Neuronal stem cell (in vitro differentiated cells): Measurements from ENCODE around the gene KHDC3L.

ENCODE experiments used
- DNase-seq: peaks from one replicate; pipeline ENCODE4 v3.0.0-alpha.2; 2013; ENCODE audit warnings: low spot score
- H2AFZ ChIP-seq: one replicate; pipeline ENCODE4 v1.6.1; 2013; ENCODE audit warnings: mild to moderate bottlenecking, low read length, inconsistent platforms
- H2AK5ac ChIP-seq: 2 replicates; pipeline ENCODE4 v1.6.1; 2013; ENCODE audit warnings: low read depth, mild to moderate bottlenecking, inconsistent platforms, low read length, moderate library complexity, mixed read lengths
- H2BK120ac ChIP-seq: 2 replicates; pipeline ENCODE4 v1.6.1; 2013; ENCODE audit warnings: low read depth, mild to moderate bottlenecking, inconsistent platforms, low read length, moderate library complexity, mixed read lengths
- H2BK12ac ChIP-seq: one replicate; pipeline ENCODE4 v1.6.1; 2013; ENCODE audit warnings: low read length, inconsistent platforms
- H2BK15ac ChIP-seq: 2 replicates; pipeline ENCODE4 v1.6.1; 2013; ENCODE audit warnings: mild to moderate bottlenecking, low read length, inconsistent platforms, mixed read lengths
- H2BK5ac ChIP-seq: one replicate; pipeline ENCODE4 v1.6.1; 2013; ENCODE audit warnings: inconsistent platforms, mild to moderate bottlenecking, low read length, moderate library complexity
- H3K14ac ChIP-seq: one replicate; pipeline ENCODE4 v1.6.1; 2013; ENCODE audit warnings: low read length, inconsistent platforms
- H3K18ac ChIP-seq: 2 replicates; pipeline ENCODE4 v1.6.1; 2013; ENCODE audit warnings: low read length, inconsistent platforms
- H3K23ac ChIP-seq: 2 replicates; pipeline ENCODE4 v1.6.1; 2013; ENCODE audit warnings: low read depth, mild to moderate bottlenecking, mixed read lengths, low read length, inconsistent platforms; ENCODE audit not compliant: poor library complexity
- H3K27ac ChIP-seq: replicated peaks from 3 replicates; pipeline ENCODE4 v1.5.1; 2013; ENCODE audit warnings: low read length, inconsistent platforms
- H3K27me3 ChIP-seq, 3 experiments: 2 replicates each; pipeline ENCODE4 v1.6.1; 2013; ENCODE audit warnings: low read length in 3 of 3, mild to moderate bottlenecking in 2 of 3, inconsistent platforms in 1 of 3, low read depth in 1 of 3, mixed read lengths in 1 of 3, moderate library complexity in 1 of 3; ENCODE audit not compliant: control insufficient read depth in 3 of 3, insufficient read depth in 3 of 3
- H3K36me3 ChIP-seq, 2 donors: replicated peaks in 1 of 2; 2 replicates each; pipeline ENCODE4 v1.6.1; 2013; ENCODE audit warnings: low read length in 2 of 2; ENCODE audit not compliant: control insufficient read depth in 2 of 2, insufficient read depth in 2 of 2
- H3K4ac ChIP-seq: 2 replicates; pipeline ENCODE4 v1.6.1; 2013; ENCODE audit warnings: inconsistent platforms, mild to moderate bottlenecking, low read length, moderate library complexity
- H3K4me1 ChIP-seq, 2 donors: 1 replicate in 1 of 2; 2 replicates in 1 of 2; pipeline ENCODE4 v1.6.1; 2013; ENCODE audit warnings: low read length in 2 of 2, low read depth in 1 of 2; ENCODE audit not compliant: control insufficient read depth in 2 of 2, insufficient read depth in 1 of 2
- H3K4me2 ChIP-seq: one replicate; pipeline ENCODE4 v1.6.1; 2013; ENCODE audit warnings: mild to moderate bottlenecking, low read length, inconsistent platforms; ENCODE audit not compliant: insufficient read depth, poor library complexity, severe bottlenecking
- H3K4me3 ChIP-seq, 2 donors: 2 replicates each; pipeline ENCODE4 v1.5.1; 2013; ENCODE audit warnings: low read length in 2 of 2, mild to moderate bottlenecking in 2 of 2, inconsistent platforms in 1 of 2, moderate library complexity in 1 of 2
- H3K79me1 ChIP-seq: one replicate; pipeline ENCODE4 v1.6.1; 2013; ENCODE audit warnings: low read depth, mild to moderate bottlenecking, inconsistent platforms, low read length, moderate library complexity
- H3K9ac ChIP-seq: one replicate; pipeline ENCODE4 v1.6.1; 2013; ENCODE audit warnings: mild to moderate bottlenecking, low read depth, low read length, inconsistent platforms; ENCODE audit not compliant: poor library complexity
- H3K9me3 ChIP-seq, 2 donors: replicated peaks in 1 of 2; 2 replicates each; pipeline versions ENCODE3 to v1.6.1; 2013; ENCODE audit warnings: low read length in 2 of 2, mild to moderate bottlenecking in 2 of 2, inconsistent platforms in 1 of 2, low read depth in 1 of 2, mixed read lengths in 1 of 2, moderate library complexity in 1 of 2; ENCODE audit not compliant: control insufficient read depth in 2 of 2, insufficient read depth in 1 of 2
- H4K8ac ChIP-seq: one replicate; pipeline ENCODE4 v1.6.1; 2013; ENCODE audit warnings: low read depth, mild to moderate bottlenecking, inconsistent platforms, low read length, moderate library complexity
- H4K91ac ChIP-seq: one replicate; pipeline ENCODE4 v1.6.1; 2013; ENCODE audit warnings: low read length, low read depth, mild to moderate bottlenecking, inconsistent platforms; ENCODE audit not compliant: poor library complexity
- WGBS, 2 donors: extraction: QIAGEN DNeasy Blood & Tissue Kit; methylation state at CpG; one replicate each; pipeline ENCODE4 v1.1.7; 2013; ENCODE audit warnings: missing lambda C conversion rate in 2 of 2, mixed read lengths in 1 of 2; ENCODE audit not compliant: insufficient read length in 2 of 2, insufficient replicate concordance in 1 of 2; ENCODE audit errors: extremely low coverage in 2 of 2; 5-methylcytosine and 5-hydroxymethylcytosine counted together

KHDC3L gene

GRCh38 chr6:73328790-73329189 is 33.7 kb upstream of the KHDC3L start:
- Histone ChIP-seq H3K14ac (no peak overlapping the region), H2BK5ac (no peak overlapping the region), H3K4ac (no peak overlapping the region), H3K27me3 (peaks cover 0 to 4% (median 0%) of the 10 kb centered on the region in 3 experiments), H3K27ac (no peak overlapping the region), H3K23ac (no peak overlapping the region), H3K9me3 (no peaks in the 10 kb centered on the region), H2BK12ac (no peak overlapping the region), H4K91ac (no peak overlapping the region), H3K79me1 (no peaks in the 10 kb centered on the region), H2BK120ac (no peak overlapping the region), H2AK5ac (no peak overlapping the region), H2AFZ (no peak overlapping the region), H3K9ac (no peak overlapping the region), H4K8ac (no peak overlapping the region), H2BK15ac (no peak overlapping the region), H3K36me3 (no peaks in the 10 kb centered on the region), H3K18ac (no peak overlapping the region), H3K4me3 (no peak overlapping the region), H3K4me2 (no peak overlapping the region), H3K4me1 (no peaks in the 10 kb centered on the region)
- WGBS, 2 donors = no CpG with 5 or more reads among the region's 3 CpGs
- DNase-seq = no peak

- Histone ChIP-seq H3K27ac (no peak overlapping the region), H3K14ac (no peak overlapping the region), H3K36me3 (no peaks in the 10 kb centered on the region), H2BK12ac (no peak overlapping the region), H4K91ac (no peak overlapping the region), H3K18ac (no peak overlapping the region), H2AFZ (no peak overlapping the region), H3K9me3 (no peaks in the 10 kb centered on the region), H3K4ac (no peak overlapping the region), H3K79me1 (no peaks in the 10 kb centered on the region), H2BK15ac (no peak overlapping the region), H3K27me3 (peaks cover 0 to 4% (median 0%) of the 10 kb centered on the region in 3 experiments), H3K4me1 (no peaks in the 10 kb centered on the region), H2AK5ac (no peak overlapping the region), H3K4me3 (no peak overlapping the region), H3K4me2 (no peak overlapping the region), H3K23ac (no peak overlapping the region), H3K9ac (no peak overlapping the region), H4K8ac (no peak overlapping the region), H2BK5ac (no peak overlapping the region), H2BK120ac (no peak overlapping the region)
- no CpG with 5 or more reads among the region's 3 CpGs for WGBS, 2 donors
- DNase-seq = no peak
Measured at GRCh38 chr6:73329201-73329600, 33.3 kb upstream of the KHDC3L start.

GRCh38 chr6:73339340-73339739 is 23.1 kb upstream of the KHDC3L start:
- H3K9ac ChIP-seq = no peak overlapping the region
- H3K4me2 ChIP-seq = no peak overlapping the region
- no peak overlapping the region for H3K23ac ChIP-seq
- H2BK120ac ChIP-seq = no peak overlapping the region
- no CpG with 5 or more reads among the region's 3 CpGs for WGBS, 2 donors
- H3K18ac ChIP-seq = no peak overlapping the region
- no peak overlapping the region for H2BK15ac ChIP-seq
- no peak overlapping the region for H3K4me3 ChIP-seq
- H3K4me1 ChIP-seq = no peaks in the 10 kb centered on the region
- H3K36me3 ChIP-seq = no peaks in the 10 kb centered on the region
- H3K27me3 ChIP-seq = no peaks in the 10 kb centered on the region
- no peak for DNase-seq
- no peak overlapping the region for H2BK12ac ChIP-seq
- no peak overlapping the region for H2AFZ ChIP-seq
- H3K27ac ChIP-seq = no peak overlapping the region
- H2BK5ac ChIP-seq = no peak overlapping the region
- no peak overlapping the region for H2AK5ac ChIP-seq
- no peaks in the 10 kb centered on the region for H3K9me3 ChIP-seq
- no peak overlapping the region for H4K8ac ChIP-seq
- no peaks in the 10 kb centered on the region for H3K79me1 ChIP-seq
- H3K4ac ChIP-seq = no peak overlapping the region
- no peak overlapping the region for H3K14ac ChIP-seq
- no peak overlapping the region for H4K91ac ChIP-seq

DNA sequence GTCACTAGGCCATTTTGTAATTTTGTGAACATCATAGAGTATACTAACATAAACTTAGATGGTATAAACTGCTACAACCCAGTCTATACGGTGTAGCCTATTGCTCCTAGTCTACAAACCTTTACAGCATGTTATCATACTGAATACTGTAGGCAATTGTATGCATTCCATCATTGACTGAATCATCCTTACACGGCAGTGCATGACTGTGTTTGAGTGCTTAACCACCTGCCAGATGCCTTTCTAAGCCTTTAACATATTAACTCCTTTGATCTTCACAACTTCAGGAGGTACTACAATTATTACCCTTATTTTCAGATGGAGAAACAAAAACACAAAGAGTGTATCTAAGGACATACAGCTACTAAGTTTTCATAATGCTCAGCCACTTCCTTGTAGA is 22.4 kb upstream of the KHDC3L start:
- H3K9me3 ChIP-seq = no peaks in the 10 kb centered on the region
- no peak overlapping the region for H4K8ac ChIP-seq
- H2BK12ac ChIP-seq = no peak overlapping the region
- no peak overlapping the region for H2BK15ac ChIP-seq
- H2AFZ ChIP-seq = no peak overlapping the region
- no peaks in the 10 kb centered on the region for H3K4me1 ChIP-seq
- H2BK5ac ChIP-seq = no peak overlapping the region
- WGBS, 2 donors = no CpG with 5 or more reads among the region's 2 CpGs
- H4K91ac ChIP-seq = no peak overlapping the region
- H3K79me1 ChIP-seq = no peaks in the 10 kb centered on the region
- H3K18ac ChIP-seq = no peak overlapping the region
- no peak overlapping the region for H3K14ac ChIP-seq
- H3K9ac ChIP-seq = no peak overlapping the region
- no peaks in the 10 kb centered on the region for H3K27me3 ChIP-seq
- H3K4me3 ChIP-seq = no peak overlapping the region
- no peak overlapping the region for H3K27ac ChIP-seq
- no peak overlapping the region for H3K4me2 ChIP-seq
- no peak overlapping the region for H3K4ac ChIP-seq
- H3K23ac ChIP-seq = no peak overlapping the region
- H2BK120ac ChIP-seq = no peak overlapping the region
- no peak overlapping the region for H2AK5ac ChIP-seq
- no peaks in the 10 kb centered on the region for H3K36me3 ChIP-seq
- no peak for DNase-seq
